Activated T-helper 1 cell treated with anti-CD3 and anti-CD28 coated beads, Interleukin-2, amount 50 U/mL, for 16 hours (primary cell): ENCODE results near the gene MBOAT2.

Experiments
- DNase-seq, 2 donors: peaks; one replicate each; pipeline ENCODE4 v3.0.0-alpha.2; 2020; ENCODE audit warnings: low read depth in 1 of 2, low spot score in 1 of 2

Gene MBOAT2

GRCh38 chr2:9018534-9018933 lies 15.1 kb upstream of the MBOAT2 start:
- no peak for DNase-seq

- DNase-seq: no peak
Observed at GRCh38 chr2:9018109-9018508, 14.6 kb upstream of the MBOAT2 start.

- no peak for DNase-seq
Observed at GRCh38 chr2:9017411-9017810, 13.9 kb upstream of the MBOAT2 start.

- DNase-seq: no peak
Observed at GRCh38 chr2:9015998-9016397, 12.5 kb upstream of the MBOAT2 start.

GRCh38 chr2:9013403-9013802 lies 9.9 kb upstream of the MBOAT2 start:
- DNase-seq: no peak

GRCh38 chr2:9010866-9011265 lies 7.4 kb upstream of the MBOAT2 start:
- DNase-seq: no peak

GRCh38 chr2:9008951-9009664 lies 5.6 kb upstream of the MBOAT2 start:
- no peak for DNase-seq

- DNase-seq: no peak
Observed at GRCh38 chr2:9006368-9006767, 2.9 kb upstream of the MBOAT2 start.

- no peak for DNase-seq
Observed at GRCh38 chr2:9004338-9005204, 1.1 kb upstream of the MBOAT2 start.

GRCh38 chr2:9003366-9003615 lies 193 bp downstream of the MBOAT2 start:
- no peak for DNase-seq

- peak in 1 of 2 donors; percentile 2 for DNase-seq
Observed at GRCh38 chr2:9002637-9003365, 683 bp downstream of the MBOAT2 start.

GRCh38 chr2:9002313-9002636 lies 1.2 kb downstream of the MBOAT2 start:
- DNase-seq: no peak

- no peak for DNase-seq
Observed at GRCh38 chr2:9001778-9002177, 1.7 kb downstream of the MBOAT2 start.

GRCh38 chr2:9001229-9001628 lies 2.3 kb downstream of the MBOAT2 start:
- DNase-seq: no peak

- no peak for DNase-seq
Observed at GRCh38 chr2:9000442-9000841, 3.0 kb downstream of the MBOAT2 start.

GRCh38 chr2:8999797-9000196 lies 3.7 kb downstream of the MBOAT2 start:
- no peak for DNase-seq

- no peak for DNase-seq
Observed at GRCh38 chr2:8999102-8999446, 4.4 kb downstream of the MBOAT2 start.

GRCh38 chr2:8998418-8999101 lies 4.9 kb downstream of the MBOAT2 start:
- no peak for DNase-seq

- no peak for DNase-seq
Observed at GRCh38 chr2:8997631-8998030, 5.9 kb downstream of the MBOAT2 start.

- no peak for DNase-seq
Observed at GRCh38 chr2:8997108-8997507, 6.4 kb downstream of the MBOAT2 start.

GRCh38 chr2:8996006-8996405 lies 7.5 kb downstream of the MBOAT2 start:
- no peak for DNase-seq

- no peak for DNase-seq
Observed at GRCh38 chr2:8994386-8994785, 9.1 kb downstream of the MBOAT2 start.
